K562 (cell line): Measurements from ENCODE around the gene RALB. TPM values are rescaled to one million over a fixed set of nuclear protein-coding genes. Genes with fewer than 3 reads are reported as not detected.

ENCODE experiments used
- ATAC-seq: fragments of 200-7000 bp; cut with Tn5 transposase; 3 replicates; pipeline ENCODE4 v1.9.1; 2020; ENCODE audit warnings: moderate library complexity
- BruUV-seq: library from RNA; stranded (reverse); fragments of 400-500 nt; replicated peaks from 2 replicates; lab custom pipeline; 2021; lab: Mats Ljungman, UMichigan
- CTCF ChIA-PET: fragments of 300-600 bp; formaldehyde crosslinking; extraction: SDS; loops from one replicate; lab custom pipeline; 2021; ENCODE audit warnings: low intra/inter-chr PET ratio; lab: Yijun Ruan, JAX
- POLR2A ChIA-PET: fragments of 300-600, 350-650 bp; sonication (Branson Sonifier 250); formaldehyde crosslinking; extraction: SDS; loops from one replicate; lab custom pipeline; 2021; ENCODE audit warnings: antibody characterized with exemption, inconsistent platforms; lab: Yijun Ruan, JAX
- DNase-seq, 4 experiments: peaks; one replicate each; pipeline versions ENCODE4 v3.0.0 to v3.0.0-alpha.2; 2011 to 2018; ENCODE audit warnings: low spot score in 3 of 4, mixed read lengths in 3 of 4; ENCODE audit errors: extremely low read depth in 1 of 4
- FAIRE-seq: peaks from 2 replicates; lab custom pipeline; 2011; peaks lifted over from hg19 to GRCh38; lab: Jason Lieb, UNC
- H2AFZ ChIP-seq: 2 replicates; pipeline ENCODE4 v1.6.0; 2011; ENCODE audit warnings: low read depth, low read length, control low read depth, inconsistent platforms
- H3K27ac ChIP-seq: fragments of 200-600 bp; 3 replicates; pipeline ENCODE4 v1.8.0; 2011; ENCODE audit warnings: low read depth, mild to moderate bottlenecking, control low read depth, inconsistent platforms, low read length, moderate library complexity, mixed read lengths; ENCODE audit errors: extremely low read depth
- H3K27me3 ChIP-seq, 2 experiments: fragments of 300-600 bp in 1 of 2; 2 replicates in 1 of 2; 3 replicates in 1 of 2; pipeline versions ENCODE4 v1.6.0 to v1.8.0; 2011; ENCODE audit warnings: inconsistent platforms in 2 of 2, low read length in 2 of 2, mild to moderate bottlenecking in 1 of 2, mixed read lengths in 1 of 2, moderate library complexity in 1 of 2; ENCODE audit not compliant: control insufficient read depth in 2 of 2, insufficient read depth in 2 of 2
- H3K36me3 ChIP-seq: fragments of 300-600 bp; 3 replicates; pipeline ENCODE4 v1.8.0; 2011; ENCODE audit warnings: mild to moderate bottlenecking, low read length, inconsistent platforms; ENCODE audit not compliant: control insufficient read depth, insufficient read depth
- H3K4me1 ChIP-seq, 2 experiments: fragments of 200-600 bp in 1 of 2; replicated peaks in 1 of 2; 2 replicates in 1 of 2; 3 replicates in 1 of 2; pipeline versions ENCODE4 v1.5.1 to v1.8.0; 2011; ENCODE audit warnings: inconsistent platforms in 2 of 2, low read length in 2 of 2, mild to moderate bottlenecking in 1 of 2, mixed read lengths in 1 of 2, moderate library complexity in 1 of 2; ENCODE audit not compliant: control insufficient read depth in 2 of 2, insufficient read depth in 2 of 2
- H3K4me2 ChIP-seq: 2 replicates; pipeline ENCODE4 v1.6.1; 2011; ENCODE audit warnings: low read length, control low read depth, inconsistent platforms, mixed read lengths; ENCODE audit not compliant: insufficient read depth
- H3K4me3 ChIP-seq: fragments of 200-600 bp; sonication (generic), shearing (Covaris generic); 2 replicates; pipeline ENCODE4 v1.5.1; 2016; ENCODE audit warnings: control low read depth, inconsistent platforms
- H3K79me2 ChIP-seq: fragments of 200-600 bp; 3 replicates; pipeline ENCODE4 v1.8.0; 2011; ENCODE audit warnings: low read length, inconsistent platforms; ENCODE audit not compliant: control insufficient read depth, insufficient read depth
- H3K9ac ChIP-seq, 2 experiments: 2 replicates each; pipeline versions ENCODE4 v1.6.0 to v1.6.1; 2011; ENCODE audit warnings: low read depth in 2 of 2, low read length in 2 of 2, control low read depth in 1 of 2, inconsistent platforms in 1 of 2, mild to moderate bottlenecking in 1 of 2, mixed read lengths in 1 of 2; ENCODE audit not compliant: insufficient read depth in 1 of 2
- H3K9me1 ChIP-seq: one replicate; pipeline ENCODE4 v1.6.0; 2011; ENCODE audit warnings: inconsistent platforms, mild to moderate bottlenecking, low read length, moderate library complexity; ENCODE audit not compliant: control insufficient read depth, insufficient read depth
- H3K9me3 ChIP-seq: replicated peaks from 2 replicates; pipeline ENCODE4 v1.5.1; 2011; ENCODE audit warnings: low read depth, low read length, inconsistent platforms; ENCODE audit not compliant: control insufficient read depth, insufficient read depth
- H4K20me1 ChIP-seq: replicated peaks from 2 replicates; pipeline ENCODE4 v1.6.1; 2011; ENCODE audit warnings: low read length, inconsistent platforms, mixed read lengths; ENCODE audit not compliant: control insufficient read depth, insufficient read depth
- CTCF ChIP-seq, 3 experiments: IDR thresholded peaks in 2 of 3; conservative IDR thresholded peaks in 1 of 3; 2 replicates each; pipeline ENCODE4 v1.5.1; 2011 to 2012; ENCODE audit warnings: low read length in 3 of 3, mild to moderate bottlenecking in 3 of 3, control low read depth in 2 of 3, improper control_type of control experiment in 1 of 3, inconsistent platforms in 1 of 3, low read depth in 1 of 3, mixed read lengths in 1 of 3, moderate library complexity in 1 of 3; ENCODE audit not compliant: insufficient read depth in 2 of 3
- CTCFL ChIP-seq: IDR thresholded peaks from 2 replicates; pipeline ENCODE4 v1.6.1; 2011; ENCODE audit warnings: borderline replicate concordance, low read depth, mild to moderate bottlenecking, moderate library complexity, low read length; ENCODE audit not compliant: insufficient read depth, poor library complexity, severe bottlenecking
- CUX1 ChIP-seq: fragments of 200-800 bp; sonication (Bioruptor generic); IDR thresholded peaks from 2 replicates; pipeline ENCODE4 v1.6.1; 2016; ENCODE audit warnings: missing genetic modification characterization, missing compliant biosample characterization
- EHMT2 ChIP-seq: fragments of 450-650 bp; IDR thresholded peaks from 2 replicates; pipeline ENCODE4 v1.6.1; 2018; ENCODE audit warnings: antibody characterized with exemption
- HNRNPUL1 ChIP-seq: fragments of 200-400 bp; formaldehyde crosslinking; IDR thresholded peaks from 2 replicates; pipeline ENCODE4 v1.6.1; 2017; ENCODE audit warnings: low read length
- RAD21 ChIP-seq, 2 experiments: fragments of 250-450 bp in 1 of 2; fragments of 450-650 bp in 1 of 2; sonication (Bioruptor Pico) in 1 of 2; formaldehyde crosslinking in 1 of 2; IDR thresholded peaks in 1 of 2; conservative IDR thresholded peaks in 1 of 2; 2 replicates each; pipeline versions ENCODE4 v1.4.0 to v1.8.0; 2020 to 2022; ENCODE audit warnings: mild to moderate bottlenecking in 2 of 2, moderate library complexity in 1 of 2
- TARDBP ChIP-seq: fragments of 450-650 bp; IDR thresholded peaks from 2 replicates; pipeline ENCODE4 v1.6.1; 2016
- ZNF644 ChIP-seq: fragments of 200-800 bp; sonication (Bioruptor generic); IDR thresholded peaks from 2 replicates; pipeline ENCODE4 v1.6.1; 2016; ENCODE audit warnings: low read depth, missing genetic modification characterization, missing compliant biosample characterization
- WGBS: fragments of 100-300 bp; shearing (Covaris generic); methylation state at CpG from one replicate; pipeline ENCODE4 v1.1.6; 2016; ENCODE audit warnings: low coverage, mixed read lengths; ENCODE audit not compliant: insufficient coverage; ENCODE audit errors: missing lambda C conversion rate; 5-methylcytosine and 5-hydroxymethylcytosine counted together
- in situ Hi-C: fragments of 300-500 bp; cut with MboI; formaldehyde crosslinking; loops from 4 replicates; pipeline ENCODE4 v1.15.0; 2018; ENCODE audit warnings: inconsistent platforms, mixed read lengths
- intact Hi-C: fragments of 100-400 bp; cut with micrococcal nuclease; formaldehyde crosslinking; loops from 2 replicates; pipeline ENCODE4 v1.14.2; 2022
- polyA plus RNA-seq, 8 experiments: library from polyadenylated mRNA; depleted of rRNA in 4 of 8; stranded (reverse) in 5 of 8; unstranded in 3 of 8; fragments of >200 nt; fragmentation: Nextera tagmentation in 2 of 8; fragmentation: Illumina TruSeq in 1 of 8; extraction: Ambion mirVana in 2 of 8; extraction: Trizol in 1 of 8; gene quantifications; 2 replicates each; pipeline versions ENCODE4 v1.2.1 to v1.2.3, GENCODE V29; 2011 to 2014; ENCODE audit warnings: inconsistent platforms in 1 of 8, missing spikeins in 1 of 8
- total RNA-seq, 7 experiments: library from RNA; depleted of rRNA in 6 of 7; stranded (reverse); fragments of >200 nt in 6 of 7; fragmentation: Illumina TruSeq in 2 of 7; extraction: Trizol in 2 of 7; gene quantifications; 2 replicates each; pipeline versions ENCODE4 v1.2.1 to v1.2.3, GENCODE V29; 2011 to 2021; ENCODE audit warnings: low replicate concordance in 1 of 7
- TF ChIP-seq, protein P1 (sequence below): fragments of 250-450 bp; sonication (Bioruptor Pico); IDR thresholded peaks from 2 replicates; pipeline ENCODE4 v1.5.0; 2020; ENCODE audit warnings: mild to moderate bottlenecking

Gene RALB
- total and polyA plus RNA-seq, 9 of the 15 experiments (the other 6 are each of a cell fraction or from before 2014, with no cell fraction given) = 14.8 to 65.6 (median 38.4) TPM

DNA sequence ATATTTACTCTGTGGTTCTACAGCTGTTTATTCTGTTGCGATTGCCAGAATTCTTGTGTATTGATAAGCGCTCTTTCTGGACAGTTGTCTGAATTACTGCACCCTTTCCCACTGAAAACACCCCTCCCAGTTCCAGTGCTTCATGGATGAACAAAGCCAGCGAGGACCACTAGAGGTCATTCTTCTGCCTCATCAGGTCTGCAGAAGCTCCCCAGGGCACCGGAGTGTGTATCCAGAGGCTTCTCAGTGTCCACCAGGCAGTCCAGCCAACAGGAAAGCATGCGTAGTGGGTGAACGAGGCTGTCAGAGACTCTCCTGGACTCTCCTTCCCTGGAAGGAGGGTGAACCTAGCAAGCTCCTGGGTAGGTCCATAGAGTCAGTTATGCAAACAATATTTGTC lies 52.6 kb downstream of the RALB start (continued):
- peak; percentile 50 to 61 (median 56) for TF ChIP-seq CTCF (IDR thresholded peaks at IDR 0.05 in 2 of 3, conservative IDR thresholded peaks at IDR 0.05 in 1 of 3; ENCODE audit: insufficient read depth in 2 of 3, low read depth in 1 of 3, low read length in 3 of 3)
- peak; percentile 14 to 41; a peak in 2 of 4 replicates for TF ChIP-seq RAD21 (CRISPR knock-in tag; conservative IDR thresholded peaks at IDR 0.05 in 1 of 2, IDR thresholded peaks at IDR 0.05 in 1 of 2)
- TF ChIP-seq CTCFL = peak; percentile 51

- ChIA-PET POLR2A (no interaction called here), CTCF (no interaction called here)
- H3K4me3 ChIP-seq = no peak overlapping the region
- no peaks in the 10 kb centered on the region for H3K79me2 ChIP-seq
- FAIRE-seq (no peak), DNase-seq (no peak), ATAC-seq (no peak)
- intact Hi-C loops = no loop called here
- H3K9me3 ChIP-seq = no peaks in the 10 kb centered on the region
- no peak overlapping the region for H3K4me2 ChIP-seq
- no peak overlapping the region for H2AFZ ChIP-seq
- BruUV-seq = no TSS peak
- no peaks in the 10 kb centered on the region; a peak in 1 of 5 replicates for H3K4me1 ChIP-seq
- no peak overlapping the region for H3K9ac ChIP-seq
- H3K27ac ChIP-seq = no peak overlapping the region
- peaks cover 0 to 15% of the 10 kb centered on the region in 2 experiments; a peak in 1 of 5 replicates for H3K27me3 ChIP-seq
- WGBS = 49% methylated on average over 5 of the region's 5 CpGs
- no peaks in the 10 kb centered on the region for H3K36me3 ChIP-seq
- H3K9me1 ChIP-seq = no peaks in the 10 kb centered on the region
- in situ Hi-C loops = no loop called here
- peaks cover 5% of the 10 kb centered on the region; the same call in 1 of the 2 replicates for H4K20me1 ChIP-seq
- TF ChIP-seq TARDBP (no peak), HNRNPUL1 (no peak), ZNF644 (tag) (no peak), EHMT2 (no peak), CUX1 (CRISPR knock-in tag) (no peak)
- TF ChIP-seq, protein P1, sequence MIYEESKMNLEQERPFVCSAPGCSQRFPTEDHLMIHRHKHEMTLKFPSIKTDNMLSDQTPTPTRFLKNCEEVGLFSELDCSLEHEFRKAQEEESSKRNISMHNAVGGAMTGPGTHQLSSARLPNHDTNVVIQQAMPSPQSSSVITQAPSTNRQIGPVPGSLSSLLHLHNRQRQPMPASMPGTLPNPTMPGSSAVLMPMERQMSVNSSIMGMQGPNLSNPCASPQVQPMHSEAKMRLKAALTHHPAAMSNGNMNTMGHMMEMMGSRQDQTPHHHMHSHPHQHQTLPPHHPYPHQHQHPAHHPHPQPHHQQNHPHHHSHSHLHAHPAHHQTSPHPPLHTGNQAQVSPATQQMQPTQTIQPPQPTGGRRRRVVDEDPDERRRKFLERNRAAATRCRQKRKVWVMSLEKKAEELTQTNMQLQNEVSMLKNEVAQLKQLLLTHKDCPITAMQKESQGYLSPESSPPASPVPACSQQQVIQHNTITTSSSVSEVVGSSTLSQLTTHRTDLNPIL (CRISPR knock-in tag) = no peak
These were observed 53.4 kb downstream of the RALB start for GRCh38 chr2:120305937-120306490.
